CD1c-positive myeloid dendritic cell (primary cell): Measurements from ENCODE around the gene SARDH.

Experiments used
- DNase-seq: peaks from one replicate; pipeline ENCODE4 v3.0.0-alpha.2; 2016; ENCODE audit errors: extremely low spot score

Gene SARDH

GRCh38 chr9:133737774-133738639 is at the start of gene SARDH:
Gene SARDH (minus strand): TSS chr9:133738352. CDS start chr9:133734173, 4,179 bp downstream.
- DNase-seq: peak; percentile 85

GRCh38 chr9:133787754-133788025 is 49.5 kb upstream of the SARDH start:
- peak; percentile 28 for DNase-seq

GRCh38 chr9:133786907-133787753 is 49.0 kb upstream of the SARDH start:
- no peak for DNase-seq

- peak; percentile 73 for DNase-seq
Observed at GRCh38 chr9:133786371-133786753, 48.2 kb upstream of the SARDH start.

GRCh38 chr9:133785753-133786370 is 47.7 kb upstream of the SARDH start:
- DNase-seq: no peak

- no peak for DNase-seq
Observed at GRCh38 chr9:133784731-133785561, 46.8 kb upstream of the SARDH start.

- DNase-seq: no peak
Observed at GRCh38 chr9:133783331-133783731, 45.2 kb upstream of the SARDH start.

GRCh38 chr9:133782157-133783130 is 44.3 kb upstream of the SARDH start:
- peak; percentile 69 for DNase-seq

- DNase-seq: no peak
Observed at GRCh38 chr9:133781828-133782135, 43.6 kb upstream of the SARDH start.

GRCh38 chr9:133780962-133781827 is 43.0 kb upstream of the SARDH start:
- no peak for DNase-seq

- DNase-seq: no peak
Observed at GRCh38 chr9:133780404-133780945, 42.3 kb upstream of the SARDH start.

GRCh38 chr9:133779516-133780403 is 41.6 kb upstream of the SARDH start:
- no peak for DNase-seq

GRCh38 chr9:133779081-133779480 is 40.9 kb upstream of the SARDH start:
- DNase-seq: no peak

GRCh38 chr9:133778336-133779013 is 40.3 kb upstream of the SARDH start:
- DNase-seq: no peak

- DNase-seq: no peak
Observed at GRCh38 chr9:133777871-133778270, 39.7 kb upstream of the SARDH start.

- no peak for DNase-seq
Observed at GRCh38 chr9:133777068-133777791, 39.1 kb upstream of the SARDH start.
